ENCODE measurements around the gene COG1.

Gene COG1

GRCh38 chr17:73214008-73214407 lies 21.2 kb downstream of the COG1 start:
- in situ Hi-C loops (cut with MboI; ENCODE audit: low pct_unique_long_range_greater_than_20kb, low sequenced_read_pairs): no loop called here
- DNase-seq: no peak

- DNase-seq: no peak
- in situ Hi-C loops (cut with MboI; ENCODE audit: low pct_unique_long_range_greater_than_20kb, low sequenced_read_pairs): no loop called here
These were observed 22.0 kb downstream of the COG1 start for GRCh38 chr17:73214851-73215250.

- DNase-seq: no peak
- in situ Hi-C loops (cut with MboI; ENCODE audit: low pct_unique_long_range_greater_than_20kb, low sequenced_read_pairs): no loop called here
These were observed 22.6 kb downstream of the COG1 start for GRCh38 chr17:73215447-73215846.

- in situ Hi-C loops (cut with MboI; ENCODE audit: low pct_unique_long_range_greater_than_20kb, low sequenced_read_pairs): no loop called here
- DNase-seq: no peak
These were observed 30.9 kb downstream of the COG1 start for GRCh38 chr17:73223626-73224230.

- in situ Hi-C loops (cut with MboI; ENCODE audit: low pct_unique_long_range_greater_than_20kb, low sequenced_read_pairs): no loop called here
- no peak for DNase-seq
These were observed 31.4 kb downstream of the COG1 start for GRCh38 chr17:73224237-73224636.

- DNase-seq: no peak
- in situ Hi-C loops (cut with MboI; ENCODE audit: low pct_unique_long_range_greater_than_20kb, low sequenced_read_pairs): no loop called here
These were observed 31.9 kb downstream of the COG1 start for GRCh38 chr17:73224663-73225305.

- no peak for DNase-seq
- in situ Hi-C loops (cut with MboI; ENCODE audit: low pct_unique_long_range_greater_than_20kb, low sequenced_read_pairs): no loop called here
These were observed 33.8 kb downstream of the COG1 start for GRCh38 chr17:73226556-73227172.

- in situ Hi-C loops (cut with MboI; ENCODE audit: low pct_unique_long_range_greater_than_20kb, low sequenced_read_pairs): no loop called here
These were observed 34.5 kb downstream of the COG1 start for GRCh38 chr17:73227379-73227778.

GRCh38 chr17:73227944-73228343 lies 35.1 kb downstream of the COG1 start:
- DNase-seq: no peak
- in situ Hi-C loops (cut with MboI; ENCODE audit: low pct_unique_long_range_greater_than_20kb, low sequenced_read_pairs): no loop called here

More at GRCh38 chr17:73227379-73227778, 34.5 kb downstream of the COG1 start:
- DNase-seq: no peak

- in situ Hi-C loops (cut with MboI; ENCODE audit: low pct_unique_long_range_greater_than_20kb, low sequenced_read_pairs): no loop called here
- peak; percentile 15 for DNase-seq
These were observed 35.9 kb downstream of the COG1 start for GRCh38 chr17:73228748-73229236.

GRCh38 chr17:73230088-73230487 lies 37.2 kb downstream of the COG1 start:
- no peak for DNase-seq
- in situ Hi-C loops (cut with MboI; ENCODE audit: low pct_unique_long_range_greater_than_20kb, low sequenced_read_pairs): no loop called here

GRCh38 chr17:73231395-73231794 lies 38.5 kb downstream of the COG1 start:
- in situ Hi-C loops (cut with MboI; ENCODE audit: low pct_unique_long_range_greater_than_20kb, low sequenced_read_pairs): no loop called here
- DNase-seq: no peak

- in situ Hi-C loops (cut with MboI; ENCODE audit: low pct_unique_long_range_greater_than_20kb, low sequenced_read_pairs): no loop called here
- DNase-seq: peak; percentile 96
These were observed 39.2 kb downstream of the COG1 start for GRCh38 chr17:73231841-73232586.

- in situ Hi-C loops (cut with MboI; ENCODE audit: low pct_unique_long_range_greater_than_20kb, low sequenced_read_pairs): no loop called here
- DNase-seq: peak; percentile 45
These were observed 39.9 kb downstream of the COG1 start for GRCh38 chr17:73232587-73233373.

GRCh38 chr17:73234736-73235135 lies 41.9 kb downstream of the COG1 start:
- in situ Hi-C loops (cut with MboI; ENCODE audit: low pct_unique_long_range_greater_than_20kb, low sequenced_read_pairs): no loop called here
- DNase-seq: no peak

GRCh38 chr17:73237714-73238113 lies 44.9 kb downstream of the COG1 start:
- DNase-seq: no peak
- in situ Hi-C loops (cut with MboI; ENCODE audit: low pct_unique_long_range_greater_than_20kb, low sequenced_read_pairs): no loop called here

GRCh38 chr17:73240561-73240960 lies 47.7 kb downstream of the COG1 start:
- DNase-seq: no peak
- in situ Hi-C loops (cut with MboI; ENCODE audit: low pct_unique_long_range_greater_than_20kb, low sequenced_read_pairs): no loop called here

- in situ Hi-C loops (cut with MboI; ENCODE audit: low pct_unique_long_range_greater_than_20kb, low sequenced_read_pairs): no loop called here
- no peak for DNase-seq
These were observed 54.9 kb downstream of the COG1 start for GRCh38 chr17:73247726-73248125.

- in situ Hi-C loops (cut with MboI; ENCODE audit: low pct_unique_long_range_greater_than_20kb, low sequenced_read_pairs): no loop called here
These were observed 55.7 kb downstream of the COG1 start for GRCh38 chr17:73248532-73248931.

More at GRCh38 chr17:73248532-73248931, 55.7 kb downstream of the COG1 start:
- no peak for DNase-seq

All from KBM-7 (cell line).